K562 (cell line): ENCODE data around the gene STOML3. TPM values are rescaled to one million over a fixed set of nuclear protein-coding genes. Genes with fewer than 3 reads are reported as not detected.

ENCODE experiments used
- ATF7 ChIP-seq: fragments of 450-650 bp; IDR thresholded peaks from 2 replicates; pipeline ENCODE4 v1.7.1; 2014; ENCODE audit warnings: mild to moderate bottlenecking, moderate library complexity
- BACH1 ChIP-seq: fragments of 200-800 bp; sonication (Bioruptor generic); IDR thresholded peaks from 2 replicates; pipeline ENCODE4 v1.6.1; 2016; ENCODE audit warnings: missing genetic modification characterization, missing compliant biosample characterization
- C11orf30 ChIP-seq: fragments of 450-650 bp; IDR thresholded peaks from 2 replicates; pipeline ENCODE4 v1.6.1; 2016; ENCODE audit warnings: low read depth, mild to moderate bottlenecking
- CBX5 ChIP-seq: IDR thresholded peaks from 2 replicates; pipeline ENCODE4 v1.6.1; 2014; ENCODE audit warnings: low read depth, borderline replicate concordance
- E2F3 ChIP-seq: fragments of 250-450 bp; sonication (Bioruptor Pico); IDR thresholded peaks from 2 replicates; pipeline ENCODE4 v1.4.0; 2020; ENCODE audit warnings: mild to moderate bottlenecking
- ELF1 ChIP-seq: fragments of 200-800 bp; sonication (Bioruptor generic); IDR thresholded peaks from 2 replicates; pipeline ENCODE4 v1.6.1; 2016; ENCODE audit warnings: missing genetic modification characterization, missing compliant biosample characterization
- FOSL1 ChIP-seq: fragments of 200-800 bp; sonication (Bioruptor generic); conservative IDR thresholded peaks from 2 replicates; pipeline ENCODE4 v1.6.1; 2016; ENCODE audit warnings: missing genetic modification characterization, missing compliant biosample characterization
- MED1 ChIP-seq: sonication (generic); formaldehyde crosslinking; IDR thresholded peaks from 2 replicates; pipeline ENCODE4 v1.8.1; 2023; ENCODE audit warnings: missing genetic modification reagents, borderline replicate concordance
- MXI1 ChIP-seq: IDR thresholded peaks from 2 replicates; pipeline ENCODE4 v1.6.1; 2011; ENCODE audit warnings: low read depth, mild to moderate bottlenecking, improper control_type of control experiment, low read length
- NCOR1 ChIP-seq: fragments of 450-650 bp; IDR thresholded peaks from 2 replicates; pipeline ENCODE4 v1.6.1; 2016; ENCODE audit warnings: mild to moderate bottlenecking, moderate library complexity
- POLR2A ChIP-seq: fragments of 450-650 bp; conservative IDR thresholded peaks from 2 replicates; pipeline ENCODE4 v1.6.1; 2016
- POLR3A ChIP-seq: IDR thresholded peaks from 2 replicates; pipeline ENCODE4 v1.6.1; 2011; ENCODE audit warnings: borderline replicate concordance, mild to moderate bottlenecking, moderate library complexity; ENCODE audit not compliant: insufficient read length, insufficient read depth; ENCODE audit errors: extremely low read depth
- RNF2 ChIP-seq: sonication (generic); IDR thresholded peaks from 2 replicates; pipeline ENCODE4 v1.6.1; 2016
- SAP30 ChIP-seq: fragments of 200-600 bp; sonication (generic); IDR thresholded peaks from 2 replicates; pipeline ENCODE4 v1.6.1; 2012; ENCODE audit warnings: borderline replicate concordance, low read depth, mild to moderate bottlenecking, moderate library complexity, low read length, control low read depth, inconsistent platforms; ENCODE audit not compliant: insufficient read depth, poor library complexity, severe bottlenecking
- SIN3B ChIP-seq: fragments of 450-650 bp; IDR thresholded peaks from 2 replicates; pipeline ENCODE4 v1.6.1; 2017; ENCODE audit warnings: low read depth, mild to moderate bottlenecking, moderate library complexity
- SIX5 ChIP-seq, 2 experiments: IDR thresholded peaks; 2 replicates each; pipeline ENCODE4 v1.6.1; 2011; ENCODE audit warnings: low read length in 2 of 2, borderline replicate concordance in 1 of 2, low read depth in 1 of 2, mild to moderate bottlenecking in 1 of 2, moderate library complexity in 1 of 2; ENCODE audit not compliant: insufficient read depth in 1 of 2
- SMARCE1 ChIP-seq: fragments of 450-650 bp; IDR thresholded peaks from 2 replicates; pipeline ENCODE4 v1.7.1; 2016; ENCODE audit warnings: mild to moderate bottlenecking
- TEAD4 ChIP-seq, 2 experiments: sonication (generic) in 1 of 2; formaldehyde crosslinking in 1 of 2; IDR thresholded peaks; 2 replicates each; pipeline versions ENCODE4 v1.6.1 to v1.8.0; 2012 to 2022; ENCODE audit warnings: borderline replicate concordance in 1 of 2, inconsistent platforms in 1 of 2, low read length in 1 of 2, mild to moderate bottlenecking in 1 of 2, missing genetic modification reagents in 1 of 2
- TOE1 ChIP-seq, 2 experiments: fragments of 450-650 bp in 1 of 2; sonication (generic) in 1 of 2; formaldehyde crosslinking in 1 of 2; IDR thresholded peaks; 2 replicates each; pipeline versions ENCODE4 v1.7.1 to v1.8.0; 2016 to 2022; ENCODE audit warnings: borderline replicate concordance in 2 of 2, mild to moderate bottlenecking in 2 of 2, antibody characterized with exemption in 1 of 2, inconsistent platforms in 1 of 2, low read depth in 1 of 2, missing genetic modification reagents in 1 of 2, moderate library complexity in 1 of 2
- ZFX ChIP-seq: sonication (generic); formaldehyde crosslinking; IDR thresholded peaks from 2 replicates; pipeline ENCODE4 v1.8.0; 2022; ENCODE audit warnings: mild to moderate bottlenecking, missing genetic modification reagents, moderate library complexity
- ZNF408 ChIP-seq: fragments of 250-450 bp; sonication (Bioruptor Pico); IDR thresholded peaks from 2 replicates; pipeline ENCODE4 v1.4.0; 2020; ENCODE audit warnings: low read depth, mild to moderate bottlenecking, moderate library complexity
- polyA plus RNA-seq, 8 experiments: library from polyadenylated mRNA; depleted of rRNA in 4 of 8; stranded (reverse) in 5 of 8; unstranded in 3 of 8; fragments of >200 nt; fragmentation: Nextera tagmentation in 2 of 8; fragmentation: Illumina TruSeq in 1 of 8; extraction: Ambion mirVana in 2 of 8; extraction: Trizol in 1 of 8; gene quantifications; 2 replicates each; pipeline versions ENCODE4 v1.2.1 to v1.2.3, GENCODE V29; 2011 to 2014; ENCODE audit warnings: inconsistent platforms in 1 of 8, missing spikeins in 1 of 8
- total RNA-seq, 7 experiments: library from RNA; depleted of rRNA in 6 of 7; stranded (reverse); fragments of >200 nt in 6 of 7; fragmentation: Illumina TruSeq in 2 of 7; extraction: Trizol in 2 of 7; gene quantifications; 2 replicates each; pipeline versions ENCODE4 v1.2.1 to v1.2.3, GENCODE V29; 2011 to 2021; ENCODE audit warnings: low replicate concordance in 1 of 7
- TF ChIP-seq, protein P1 (sequence below): fragments of 200-800 bp; sonication (Bioruptor generic); IDR thresholded peaks from 2 replicates; pipeline ENCODE4 v1.6.1; 2017; ENCODE audit warnings: missing genetic modification characterization, missing compliant biosample characterization
- TF ChIP-seq, protein P2 (sequence below): fragments of 250-450 bp; sonication (Bioruptor Pico); IDR thresholded peaks from 2 replicates; pipeline ENCODE4 v1.5.0; 2021

The STOML3 gene
- total and polyA plus RNA-seq, 9 of the 15 experiments (the other 6 are each of a cell fraction or from before 2014, with no cell fraction given) = 0.04 TPM; not detected in 8

DNA sequence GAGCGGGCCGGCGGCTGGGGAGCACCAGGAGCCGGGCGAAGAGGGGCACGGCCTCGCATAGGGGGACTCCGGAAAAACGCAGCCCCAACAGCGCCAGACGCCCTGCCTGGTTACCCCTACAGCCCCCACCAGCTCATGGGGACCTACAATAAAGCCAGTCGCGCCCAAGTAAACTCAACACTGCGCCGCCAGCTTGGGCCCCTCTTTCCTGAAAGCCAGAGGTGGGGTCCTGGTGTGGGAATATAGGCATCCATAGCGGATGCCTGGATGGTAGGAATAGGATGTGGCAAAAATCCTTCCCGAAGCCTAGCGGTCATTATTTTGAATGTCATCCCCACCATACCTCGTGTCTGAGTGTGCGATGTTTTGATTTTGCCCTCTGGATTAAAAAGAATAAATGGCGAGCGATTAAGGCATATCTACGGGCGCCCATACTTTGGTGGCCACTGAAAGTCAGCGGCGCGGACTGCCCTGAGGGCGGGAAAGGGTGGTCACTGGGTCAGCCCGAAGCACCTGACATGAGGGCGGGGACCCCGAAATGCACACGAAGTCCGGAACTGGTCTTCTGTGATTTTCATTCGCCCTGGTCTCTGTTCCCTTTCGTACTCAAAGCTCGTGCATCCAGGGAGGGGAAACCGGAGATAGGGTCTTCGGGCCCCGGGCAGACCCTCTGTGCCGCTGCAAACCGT lies 47.4 kb upstream of the STOML3 start, which contains the start of the genes NHLRC3 and PROSER1 (continued):
- no peak for TF ChIP-seq MED1 (CRISPR knock-in tag)
- TF ChIP-seq SIX5 (IDR thresholded peaks at IDR 0.05; ENCODE audit: borderline replicate concordance in 1 of 2, insufficient read depth in 1 of 2, low read depth in 1 of 2, low read length in 2 of 2) = 0 out of 4 replicates have a peak, but pooled peaks of 1 of the 2 experiments have one; percentile 17
- no peak for TF ChIP-seq POLR3A
- no peak for TF ChIP-seq MXI1
- TF ChIP-seq CBX5 = no peak
- TF ChIP-seq, protein P1, sequence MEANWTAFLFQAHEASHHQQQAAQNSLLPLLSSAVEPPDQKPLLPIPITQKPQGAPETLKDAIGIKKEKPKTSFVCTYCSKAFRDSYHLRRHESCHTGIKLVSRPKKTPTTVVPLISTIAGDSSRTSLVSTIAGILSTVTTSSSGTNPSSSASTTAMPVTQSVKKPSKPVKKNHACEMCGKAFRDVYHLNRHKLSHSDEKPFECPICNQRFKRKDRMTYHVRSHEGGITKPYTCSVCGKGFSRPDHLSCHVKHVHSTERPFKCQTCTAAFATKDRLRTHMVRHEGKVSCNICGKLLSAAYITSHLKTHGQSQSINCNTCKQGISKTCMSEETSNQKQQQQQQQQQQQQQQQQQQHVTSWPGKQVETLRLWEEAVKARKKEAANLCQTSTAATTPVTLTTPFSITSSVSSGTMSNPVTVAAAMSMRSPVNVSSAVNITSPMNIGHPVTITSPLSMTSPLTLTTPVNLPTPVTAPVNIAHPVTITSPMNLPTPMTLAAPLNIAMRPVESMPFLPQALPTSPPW = peak; percentile 73; the same call in 1 of the 2 replicates
- peak; percentile 48 for TF ChIP-seq ZFX (CRISPR knock-in tag)
- TF ChIP-seq ELF1 (tag) = peak; percentile 67
- TF ChIP-seq TOE1 (IDR thresholded peaks at IDR 0.05; ENCODE audit: borderline replicate concordance) = peak; percentile 75; the same call in 1 of the 2 replicates
- no peak for TF ChIP-seq TOE1 (CRISPR knock-in tag; IDR thresholded peaks at IDR 0.05; ENCODE audit: borderline replicate concordance, low read depth)
- no peak for TF ChIP-seq NCOR1
- no peak for TF ChIP-seq BACH1 (tag)
- TF ChIP-seq FOSL1 (tag) = no peak
- TF ChIP-seq SIN3B = peak; percentile 68
- no peak; the same call in 1 of the 2 replicates for TF ChIP-seq RNF2
- TF ChIP-seq C11orf30 = peak; percentile 84
- peak; percentile 73; the same call in 1 of the 2 replicates for TF ChIP-seq POLR2A
- TF ChIP-seq, protein P2, sequence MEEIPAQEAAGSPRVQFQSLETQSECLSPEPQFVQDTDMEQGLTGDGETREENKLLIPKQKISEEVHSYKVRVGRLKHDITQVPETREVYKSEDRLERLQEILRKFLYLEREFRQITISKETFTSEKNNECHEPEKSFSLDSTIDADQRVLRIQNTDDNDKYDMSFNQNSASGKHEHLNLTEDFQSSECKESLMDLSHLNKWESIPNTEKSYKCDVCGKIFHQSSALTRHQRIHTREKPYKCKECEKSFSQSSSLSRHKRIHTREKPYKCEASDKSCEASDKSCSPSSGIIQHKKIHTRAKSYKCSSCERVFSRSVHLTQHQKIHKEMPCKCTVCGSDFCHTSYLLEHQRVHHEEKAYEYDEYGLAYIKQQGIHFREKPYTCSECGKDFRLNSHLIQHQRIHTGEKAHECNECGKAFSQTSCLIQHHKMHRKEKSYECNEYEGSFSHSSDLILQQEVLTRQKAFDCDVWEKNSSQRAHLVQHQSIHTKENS (CRISPR knock-in tag) = no peak
- 0 out of 2 replicates have a peak, but pooled peaks have one; percentile 75 for TF ChIP-seq E2F3 (CRISPR knock-in tag)
- peak; percentile 33 for TF ChIP-seq SAP30
- no peak for TF ChIP-seq ZNF408 (CRISPR knock-in tag)
- peak; percentile 35; the same call in 1 of the 2 replicates for TF ChIP-seq ATF7
- no peak for TF ChIP-seq TEAD4 (IDR thresholded peaks at IDR 0.05; ENCODE audit: low read length)
- no peak for TF ChIP-seq TEAD4 (CRISPR knock-in tag; IDR thresholded peaks at IDR 0.05; ENCODE audit: borderline replicate concordance)
- no peak for TF ChIP-seq SMARCE1
